ENCODE data around the gene GAD1.

Gene GAD1

DNA sequence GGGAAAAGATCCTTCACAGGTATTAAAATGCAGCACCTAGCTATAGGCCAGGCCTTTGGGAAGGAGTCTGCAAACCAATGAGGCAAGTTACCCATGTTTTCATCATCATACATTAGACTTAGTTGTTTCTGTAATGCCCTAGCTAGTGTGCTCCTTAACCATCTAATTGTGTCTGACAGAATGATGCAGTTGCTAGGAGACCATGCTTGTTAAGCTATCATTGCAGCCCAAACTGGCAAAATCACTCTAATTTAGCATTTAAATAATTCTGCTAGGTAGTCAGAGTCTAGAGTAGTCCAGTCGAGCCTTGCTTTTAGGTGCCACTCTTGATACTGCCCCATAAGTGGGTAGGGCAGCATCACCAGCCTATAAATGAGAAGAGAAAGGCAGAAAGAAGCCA is 34.9 kb downstream of the GAD1 start:
- Histone ChIP-seq H3K36me3 (replicated peaks) (no peaks in the 10 kb centered on the region), H3K4me3 (ENCODE audit: low read depth, low read length) (no peak overlapping the region), H3K27me3 (replicated peaks) (no peaks in the 10 kb centered on the region), H3K27ac (no peak overlapping the region)
- in situ Hi-C loops (cut with HindIII; ENCODE audit: low pct_ligation_motif_present, low sequenced_read_pairs), result no loop called here
- no peak for DNase-seq
- TF ChIP-seq, protein P1, sequence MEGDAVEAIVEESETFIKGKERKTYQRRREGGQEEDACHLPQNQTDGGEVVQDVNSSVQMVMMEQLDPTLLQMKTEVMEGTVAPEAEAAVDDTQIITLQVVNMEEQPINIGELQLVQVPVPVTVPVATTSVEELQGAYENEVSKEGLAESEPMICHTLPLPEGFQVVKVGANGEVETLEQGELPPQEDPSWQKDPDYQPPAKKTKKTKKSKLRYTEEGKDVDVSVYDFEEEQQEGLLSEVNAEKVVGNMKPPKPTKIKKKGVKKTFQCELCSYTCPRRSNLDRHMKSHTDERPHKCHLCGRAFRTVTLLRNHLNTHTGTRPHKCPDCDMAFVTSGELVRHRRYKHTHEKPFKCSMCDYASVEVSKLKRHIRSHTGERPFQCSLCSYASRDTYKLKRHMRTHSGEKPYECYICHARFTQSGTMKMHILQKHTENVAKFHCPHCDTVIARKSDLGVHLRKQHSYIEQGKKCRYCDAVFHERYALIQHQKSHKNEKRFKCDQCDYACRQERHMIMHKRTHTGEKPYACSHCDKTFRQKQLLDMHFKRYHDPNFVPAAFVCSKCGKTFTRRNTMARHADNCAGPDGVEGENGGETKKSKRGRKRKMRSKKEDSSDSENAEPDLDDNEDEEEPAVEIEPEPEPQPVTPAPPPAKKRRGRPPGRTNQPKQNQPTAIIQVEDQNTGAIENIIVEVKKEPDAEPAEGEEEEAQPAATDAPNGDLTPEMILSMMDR (IDR thresholded peaks at IDR 0.05; ENCODE audit: low read depth, low read length, missing control alignments), result no peak

DNA sequence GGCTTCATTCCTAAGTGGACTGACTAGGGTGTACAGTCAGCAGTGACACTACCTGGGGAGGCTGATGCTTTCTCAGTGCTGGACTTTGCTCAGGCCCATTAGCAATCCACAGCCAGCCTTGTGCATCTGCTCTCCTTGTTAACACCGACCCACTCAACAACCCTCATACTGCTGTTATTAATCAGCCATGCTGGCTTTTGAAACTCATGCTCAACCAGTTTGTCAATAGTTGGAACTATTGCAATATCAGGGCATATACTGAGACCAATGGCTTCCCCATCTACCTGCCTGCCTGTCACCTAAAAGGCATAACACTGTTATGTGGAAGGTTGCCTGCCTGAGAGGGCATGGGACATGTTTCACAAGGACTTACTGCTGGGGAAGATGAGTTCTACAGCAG is 39.4 kb downstream of the GAD1 start:
- no peak for DNase-seq
- H3K27ac ChIP-seq, result no peak overlapping the region
- H3K27me3 ChIP-seq (replicated peaks), result no peaks in the 10 kb centered on the region
- H3K36me3 ChIP-seq (replicated peaks), result no peaks in the 10 kb centered on the region
- H3K4me3 ChIP-seq (ENCODE audit: low read depth, low read length), result no peak overlapping the region
- TF ChIP-seq, protein P1 (IDR thresholded peaks at IDR 0.05; ENCODE audit: low read depth, low read length, missing control alignments), result no peak
- in situ Hi-C loops (cut with HindIII; ENCODE audit: low pct_ligation_motif_present, low sequenced_read_pairs), result no loop called here

DNA sequence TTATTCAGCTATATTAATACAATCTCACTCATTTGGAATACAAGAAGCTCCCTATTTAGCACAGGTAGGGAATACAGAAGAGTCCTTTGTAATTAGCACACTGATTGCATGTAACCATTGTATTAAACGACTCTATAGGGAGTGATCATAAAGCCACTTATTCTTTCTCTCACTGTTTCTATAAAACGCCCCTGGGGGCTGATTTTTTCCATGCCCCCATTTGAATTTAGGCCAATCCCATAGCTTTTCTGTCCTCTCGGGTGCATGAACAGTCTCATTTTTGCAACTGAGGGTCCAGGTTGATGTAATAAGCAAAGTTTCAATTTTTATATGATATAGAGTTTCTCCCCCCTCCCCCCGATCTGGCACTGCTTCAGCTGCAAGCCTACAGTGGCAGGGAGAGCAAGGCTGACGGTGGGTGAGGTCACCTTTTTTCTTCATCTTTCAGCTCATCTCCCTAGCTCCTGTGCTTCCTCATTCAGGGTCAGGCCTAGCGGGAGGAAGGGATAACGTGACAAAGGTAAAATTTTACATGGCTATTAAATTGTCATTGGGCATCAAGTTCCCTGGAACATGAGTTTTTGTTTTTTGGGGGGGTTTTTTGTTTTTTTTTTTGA is 45.7 kb downstream of the GAD1 start:
- DNase-seq, result no peak
- H3K36me3 ChIP-seq (replicated peaks), result no peaks in the 10 kb centered on the region
- no peaks in the 10 kb centered on the region for H3K27me3 ChIP-seq (replicated peaks)
- TF ChIP-seq, protein P1 (IDR thresholded peaks at IDR 0.05; ENCODE audit: low read depth, low read length, missing control alignments), result no peak
- H3K4me3 ChIP-seq (ENCODE audit: low read depth, low read length), result no peak overlapping the region
- no peak overlapping the region for H3K27ac ChIP-seq
- in situ Hi-C loops (cut with HindIII; ENCODE audit: low pct_ligation_motif_present, low sequenced_read_pairs), result no loop called here

- in situ Hi-C loops (cut with HindIII; ENCODE audit: low pct_ligation_motif_present, low sequenced_read_pairs), result no loop called here
- Histone ChIP-seq H3K4me3 (ENCODE audit: low read depth, low read length) (no peak overlapping the region), H3K27ac (no peak overlapping the region), H3K36me3 (replicated peaks) (no peaks in the 10 kb centered on the region), H3K27me3 (replicated peaks) (no peaks in the 10 kb centered on the region)
- no peak for DNase-seq
- TF ChIP-seq, protein P1 (IDR thresholded peaks at IDR 0.05; ENCODE audit: low read depth, low read length, missing control alignments), result no peak
Observed at GRCh38 chr2:170863087-170863486, 46.4 kb downstream of the GAD1 start.

- H3K27me3 ChIP-seq (replicated peaks), result no peaks in the 10 kb centered on the region
- in situ Hi-C loops (cut with HindIII; ENCODE audit: low pct_ligation_motif_present, low sequenced_read_pairs), result no loop called here
- no peak overlapping the region for H3K4me3 ChIP-seq (ENCODE audit: low read depth, low read length)
- TF ChIP-seq, protein P1 (IDR thresholded peaks at IDR 0.05; ENCODE audit: low read depth, low read length, missing control alignments), result no peak
- no peak for DNase-seq
- H3K27ac ChIP-seq, result no peak overlapping the region
- no peaks in the 10 kb centered on the region for H3K36me3 ChIP-seq (replicated peaks)
Observed at GRCh38 chr2:170869036-170869435, 52.3 kb downstream of the GAD1 start.

DNA sequence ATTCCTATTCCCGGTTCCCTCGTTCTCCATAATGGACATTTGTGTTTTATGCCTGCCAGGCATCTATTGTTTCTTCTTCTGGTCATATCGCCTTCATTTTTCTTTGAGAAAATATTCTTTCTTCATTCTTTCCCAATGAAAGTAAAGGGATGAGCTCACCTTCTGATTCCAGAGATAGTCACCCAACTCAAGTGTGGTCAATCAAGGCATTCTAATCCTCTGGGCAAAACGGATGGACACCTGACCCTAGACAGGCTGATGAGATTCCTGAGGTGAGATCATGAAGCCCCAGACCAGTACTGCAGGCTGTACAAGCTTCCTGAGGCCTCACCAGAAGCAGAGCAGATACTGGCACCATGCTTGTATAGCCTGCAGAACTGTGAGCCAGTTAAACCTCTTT is 52.8 kb downstream of the GAD1 start:
- no peak overlapping the region for H3K4me3 ChIP-seq (ENCODE audit: low read depth, low read length)
- H3K36me3 ChIP-seq (replicated peaks), result no peaks in the 10 kb centered on the region
- no peak for DNase-seq
- in situ Hi-C loops (cut with HindIII; ENCODE audit: low pct_ligation_motif_present, low sequenced_read_pairs), result no loop called here
- no peaks in the 10 kb centered on the region for H3K27me3 ChIP-seq (replicated peaks)
- TF ChIP-seq, protein P1 (IDR thresholded peaks at IDR 0.05; ENCODE audit: low read depth, low read length, missing control alignments), result no peak
- H3K27ac ChIP-seq, result no peak overlapping the region

Measured in brain microvascular endothelial cell (primary cell).